GM21717 (cell line): Measurements from ENCODE around the gene PARP2.
"Not testable (repeated sequence)": the region's sequence is repeated elsewhere in the genome, so short reads cannot be mapped to it uniquely, and the experiment has no call there.

ENCODE experiments used
- ATAC-seq: cut with Tn5 transposase; IDR thresholded peaks from one replicate; pipeline ENCODE4 v1.9.1; 2021; ENCODE audit warnings: mild to moderate bottlenecking, moderate library complexity; ENCODE audit not compliant: unreplicated experiment

Gene PARP2

GRCh38 chr14:20346713-20347112 is 3.3 kb downstream of the PARP2 start:
- no peak for ATAC-seq

GRCh38 chr14:20347747-20348146 is 4.3 kb downstream of the PARP2 start:
- ATAC-seq = no peak

- ATAC-seq = no peak
These were observed 6.8 kb downstream of the PARP2 start for GRCh38 chr14:20350282-20350681.

- no peak for ATAC-seq
These were observed 7.4 kb downstream of the PARP2 start for GRCh38 chr14:20350860-20351259.

- no peak for ATAC-seq
These were observed 13.0 kb downstream of the PARP2 start for GRCh38 chr14:20356422-20356821.

GRCh38 chr14:20358474-20358873 is 15.0 kb downstream of the PARP2 start:
- ATAC-seq = not testable (repeated sequence)

- no peak for ATAC-seq
These were observed 22.5 kb downstream of the PARP2 start for GRCh38 chr14:20365928-20366327.

GRCh38 chr14:20372796-20373195 is 29.4 kb downstream of the PARP2 start:
- ATAC-seq = no peak

- no peak for ATAC-seq
These were observed 32.0 kb downstream of the PARP2 start for GRCh38 chr14:20375471-20375870.

GRCh38 chr14:20376071-20376588 is 32.7 kb downstream of the PARP2 start:
- no peak for ATAC-seq

GRCh38 chr14:20377171-20377570 is 33.7 kb downstream of the PARP2 start:
- no peak for ATAC-seq

- ATAC-seq = no peak
These were observed 36.3 kb downstream of the PARP2 start for GRCh38 chr14:20379743-20380142.

- no peak for ATAC-seq
These were observed 37.2 kb downstream of the PARP2 start for GRCh38 chr14:20380681-20381080.

- no peak for ATAC-seq
These were observed 37.9 kb downstream of the PARP2 start for GRCh38 chr14:20381341-20381740.

GRCh38 chr14:20382526-20382925 is 39.1 kb downstream of the PARP2 start:
- no peak for ATAC-seq

GRCh38 chr14:20383032-20383431 is 39.6 kb downstream of the PARP2 start:
- ATAC-seq = no peak

- ATAC-seq = no peak
These were observed 40.2 kb downstream of the PARP2 start for GRCh38 chr14:20383636-20384035.

- ATAC-seq = no peak
These were observed 40.9 kb downstream of the PARP2 start for GRCh38 chr14:20384321-20384720.

GRCh38 chr14:20384886-20385285 is 41.5 kb downstream of the PARP2 start:
- no peak for ATAC-seq

- no peak for ATAC-seq
These were observed 42.9 kb downstream of the PARP2 start for GRCh38 chr14:20386276-20386855.

GRCh38 chr14:20387576-20387975 is 44.1 kb downstream of the PARP2 start:
- ATAC-seq = no peak

- no peak for ATAC-seq
These were observed 44.7 kb downstream of the PARP2 start for GRCh38 chr14:20388159-20388558.

GRCh38 chr14:20391505-20391904 is 48.1 kb downstream of the PARP2 start:
- no peak for ATAC-seq
